Measurements from ENCODE around the gene FBXO46.

- TF ChIP-seq EZH2 (IDR thresholded peaks at IDR 0.05; ENCODE audit: borderline replicate concordance, insufficient read depth, low read depth, low read length, poor library complexity, severe bottlenecking) (no peak), CTCF (IDR thresholded peaks at IDR 0.05) (no peak)
Measured at GRCh38 chr19:45682908-45683307, 47.8 kb downstream of the FBXO46 start.
